Upper lobe of left lung (tissue), 4 donors: Measurements from ENCODE around the gene DPF1.

Source experiments
- CTCF ChIP-seq, 6 experiments: fragments of 450-650 bp in 4 of 6; fragments of 200-600 bp in 2 of 6; sonication (generic) in 2 of 6; IDR thresholded peaks; one replicate each; pipeline ENCODE4 v1.5.1; 2016 to 2019; ENCODE audit warnings: antibody characterized with exemption in 6 of 6
- POLR2A ChIP-seq, 4 donors: fragments of 450-650 bp; IDR thresholded peaks; one replicate each; pipeline ENCODE4 v1.5.1; 2016 to 2017; ENCODE audit warnings: antibody characterized with exemption in 4 of 4, mild to moderate bottlenecking in 2 of 4
- POLR2AphosphoS5 ChIP-seq, 2 donors: sonication (generic); formaldehyde crosslinking; IDR thresholded peaks; one replicate each; pipeline ENCODE4 v1.5.1; 2017; ENCODE audit warnings: antibody characterized with exemption in 2 of 2

- no peak for TF ChIP-seq POLR2A (IDR thresholded peaks at IDR 0.05)
- no peak for TF ChIP-seq CTCF (IDR thresholded peaks at IDR 0.05)
- no peak for TF ChIP-seq POLR2AphosphoS5 (IDR thresholded peaks at IDR 0.05)
Observed at GRCh38 chr19:38196245-38196837, 27.7 kb downstream of the DPF1 start.
